DLD1 (cell line): ENCODE measurements around the gene PC.

Source experiments
- in situ Hi-C: cut with HindIII; loops from 2 replicates; pipeline ENCODE4 v1.10.0; 2017; ENCODE audit warnings: low sequenced_read_pairs

Gene PC

GRCh38 chr11:66857234-66857926 lies 100.8 kb downstream of the PC start:
- in situ Hi-C loops = no loop called here

DNA sequence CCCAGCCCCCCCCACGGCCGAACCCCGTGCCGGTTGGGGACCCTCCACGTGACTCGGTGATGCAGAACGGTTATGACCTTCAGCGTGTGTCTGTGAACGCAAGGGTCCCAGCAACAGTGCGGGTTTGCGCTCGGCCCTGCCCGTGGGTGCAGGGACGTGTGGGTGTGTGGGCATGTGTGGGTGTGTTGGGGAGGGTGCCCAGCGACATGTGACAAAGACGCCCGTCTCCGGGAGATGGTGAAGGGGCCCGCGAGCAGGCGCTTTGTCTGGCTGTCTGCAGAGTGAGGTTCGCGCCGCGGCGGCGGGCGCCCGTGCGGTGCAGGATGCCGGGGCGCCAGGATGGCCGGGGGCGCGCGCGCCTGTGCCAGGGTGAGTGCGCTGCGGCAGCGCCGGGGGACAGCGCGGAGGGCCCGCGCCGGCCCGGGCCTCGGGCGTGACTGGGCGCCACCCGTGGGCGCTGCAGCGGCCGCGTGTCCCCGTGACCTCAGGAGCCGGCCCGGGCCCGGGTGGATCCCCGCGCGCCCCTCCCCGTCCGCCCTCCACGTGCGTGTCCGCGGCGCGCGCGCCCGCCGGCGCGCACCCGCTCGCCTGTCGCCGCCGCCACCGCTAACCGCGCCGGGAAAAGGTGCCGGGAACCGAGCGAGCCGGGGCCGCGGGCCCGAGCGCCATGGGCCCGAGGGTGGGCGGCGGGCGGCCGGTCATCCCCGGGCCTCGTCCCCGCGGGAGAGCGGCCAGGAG lies 101.5 kb downstream of the PC start, which contains the start of gene LRFN4:
LRFN4 (plus strand) TSS at position 569 of the 738 bp plus-strand sequence. CDS start 681 bp downstream, outside the sequence.
- in situ Hi-C loops = no loop called here

DNA sequence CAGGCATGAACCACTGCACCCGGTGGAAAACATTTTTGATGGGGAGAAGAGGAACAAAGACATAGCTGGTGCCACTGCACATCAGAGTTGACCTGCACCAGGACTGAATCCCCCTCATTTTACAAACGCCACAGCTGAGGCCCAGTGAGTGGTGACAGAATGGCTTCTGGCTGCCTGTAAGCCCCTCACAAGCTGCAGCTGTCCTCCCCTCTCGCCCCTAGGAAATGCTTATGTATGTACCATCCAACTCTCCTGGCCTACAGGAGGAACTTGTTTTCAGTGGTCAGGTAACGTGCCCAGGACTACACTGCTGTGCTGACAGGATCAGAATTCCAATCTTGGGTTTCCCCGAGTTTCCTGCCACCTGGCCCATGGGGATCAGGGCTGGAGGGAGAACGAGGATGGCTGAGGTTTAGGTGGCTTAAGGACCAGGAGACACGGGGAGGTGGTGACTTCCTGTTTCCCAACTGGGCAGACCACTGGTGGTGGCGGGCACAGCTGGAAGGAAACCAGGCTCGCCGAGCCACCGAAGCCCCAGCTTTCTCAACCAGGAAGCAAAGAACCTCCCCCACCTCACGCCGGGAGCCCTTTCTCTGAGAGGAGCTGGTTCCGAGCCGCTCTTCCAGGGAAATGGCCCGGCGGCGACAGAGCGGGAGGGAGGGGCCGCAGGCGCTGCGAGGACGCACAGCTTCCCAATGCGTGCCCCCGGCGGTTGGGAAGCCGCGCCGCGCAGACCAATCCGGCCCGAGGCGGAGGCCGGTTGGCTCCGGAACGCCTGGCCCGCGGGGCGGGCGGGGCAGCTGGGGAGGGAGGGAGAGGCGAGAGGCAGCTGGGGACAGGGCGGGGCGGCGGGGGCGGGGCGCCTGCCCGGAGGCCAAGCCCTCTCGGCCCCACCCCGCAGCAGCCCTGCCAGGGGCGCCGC lies 102.3 kb downstream of the PC start:
- in situ Hi-C loops = no loop called here

DNA sequence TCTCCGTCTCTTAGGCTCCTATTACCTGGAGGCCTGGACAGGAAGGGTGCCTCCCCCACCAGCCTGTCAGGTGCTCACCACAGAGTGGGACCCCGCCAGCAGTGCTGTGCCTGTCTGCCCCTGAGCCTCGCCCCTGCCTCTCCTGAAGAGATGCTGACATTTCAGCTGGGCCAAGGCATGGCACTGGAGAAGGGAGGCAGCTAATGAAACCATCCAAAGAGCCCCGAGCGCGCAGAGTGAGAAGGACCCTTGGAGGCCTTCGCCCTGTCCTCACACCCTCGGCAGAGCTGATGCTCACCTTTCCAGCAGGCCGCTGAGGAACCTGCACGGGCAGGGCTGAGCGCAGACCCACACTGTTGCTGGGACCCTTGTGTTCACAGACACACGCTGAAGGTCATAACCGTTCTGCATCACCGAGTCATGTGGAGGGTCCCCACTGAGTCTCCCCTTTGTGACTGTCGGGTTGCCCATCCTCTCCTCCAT lies 103.4 kb downstream of the PC start:
- in situ Hi-C loops = no loop called here

- in situ Hi-C loops = no loop called here
Measured at GRCh38 chr11:66854231-66854661, 103.9 kb downstream of the PC start.

- in situ Hi-C loops = no loop called here
Measured at GRCh38 chr11:66853242-66854229, 104.6 kb downstream of the PC start.

DNA sequence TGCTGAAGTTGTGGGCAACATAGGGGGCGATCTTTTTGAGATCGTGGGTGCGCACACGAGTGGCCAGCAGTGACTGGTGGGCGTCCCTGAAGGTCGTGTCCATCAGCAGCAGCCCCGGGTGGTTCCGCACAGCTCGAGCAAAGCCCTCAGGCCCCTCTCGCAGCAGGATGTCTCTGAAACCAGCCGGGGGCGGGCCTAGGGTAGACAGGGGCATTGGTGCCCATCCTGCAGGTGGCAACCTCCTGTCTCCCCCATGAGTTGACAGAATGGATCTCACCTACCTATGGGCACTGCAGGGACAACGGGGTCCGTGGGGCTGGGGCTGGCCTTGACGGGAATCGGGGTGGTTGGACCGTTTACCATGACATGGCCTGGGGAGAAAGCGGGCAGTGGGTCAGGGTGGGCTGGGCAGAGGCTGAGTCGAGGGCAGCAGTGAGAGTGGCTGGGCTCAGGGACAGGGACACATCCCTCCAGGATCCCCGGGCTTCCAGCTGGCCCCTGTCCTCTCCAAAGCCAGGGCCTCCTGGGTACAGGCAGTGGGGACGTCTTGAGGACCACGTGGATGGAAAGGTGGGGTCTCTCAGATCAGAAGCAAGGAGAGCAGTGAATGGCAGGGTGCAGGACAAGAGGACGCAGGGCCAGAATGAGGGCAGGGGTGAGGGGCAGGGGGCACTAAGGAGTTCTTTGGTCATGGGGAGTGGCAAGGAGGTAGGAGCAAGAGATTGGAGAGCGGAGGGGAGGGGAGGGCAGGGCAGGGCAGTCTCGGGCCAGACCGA lies 105.5 kb downstream of the PC start:
- in situ Hi-C loops = no loop called here

- in situ Hi-C loops = no loop called here
Measured at GRCh38 chr11:66851698-66852465, 106.3 kb downstream of the PC start.

GRCh38 chr11:66851239-66851596 lies 107.0 kb downstream of the PC start:
- in situ Hi-C loops = no loop called here

GRCh38 chr11:66850588-66851238 lies 107.5 kb downstream of the PC start:
- in situ Hi-C loops = no loop called here

DNA sequence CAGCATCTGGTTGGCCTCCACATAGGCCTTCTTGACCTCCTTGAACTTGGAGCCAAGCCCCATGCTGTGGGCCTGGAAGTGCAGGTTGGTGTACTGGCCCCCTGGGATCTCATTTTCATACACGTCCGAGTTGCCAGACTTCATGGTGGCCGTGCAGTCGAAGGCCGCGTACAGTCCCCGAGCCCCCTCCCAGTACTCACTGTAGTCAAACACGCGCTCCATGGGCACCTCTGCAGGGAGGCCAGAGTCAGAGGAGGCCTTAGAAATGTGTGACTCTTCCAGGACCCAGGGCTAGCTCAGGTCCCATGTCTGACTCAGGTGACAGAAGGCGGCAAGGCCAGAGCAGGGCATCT lies 108.0 kb downstream of the PC start:
- in situ Hi-C loops = no loop called here

DNA sequence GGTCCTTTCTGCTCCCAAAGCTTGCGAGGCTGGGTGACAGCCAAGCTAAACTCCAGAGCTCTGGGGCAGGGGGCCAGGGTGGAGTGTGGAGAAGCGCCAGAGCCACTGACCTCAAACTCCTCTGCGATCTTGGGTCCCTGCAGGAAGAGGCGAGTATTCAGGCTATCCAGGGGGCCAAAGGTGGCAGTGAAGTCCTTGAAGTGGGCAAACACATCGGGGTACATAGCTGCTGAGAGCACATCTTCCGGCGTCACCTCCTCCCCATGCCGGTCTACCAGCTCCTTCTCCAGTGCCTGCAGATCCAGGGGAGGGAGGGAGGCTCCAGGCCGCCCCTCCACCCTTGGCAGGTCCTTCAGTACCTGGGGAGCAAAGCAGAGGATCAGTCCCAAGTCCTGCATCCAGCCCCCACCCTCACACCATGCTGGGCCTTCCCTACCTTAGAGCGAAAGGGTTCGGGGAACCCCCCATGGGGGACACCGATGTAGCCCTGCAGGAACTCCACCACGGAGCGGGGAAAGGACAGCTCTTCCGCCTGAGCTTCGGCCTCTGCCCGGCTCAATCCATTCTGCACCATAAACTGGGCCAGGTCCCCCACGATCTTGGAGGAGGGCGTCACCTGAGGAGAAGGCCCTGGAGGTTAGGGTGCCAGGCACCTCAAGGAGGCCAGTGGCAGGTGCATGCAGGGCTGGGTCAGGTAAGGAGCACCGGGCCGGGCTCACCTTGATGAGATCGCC lies 108.5 kb downstream of the PC start:
- in situ Hi-C loops = no loop called here

DNA sequence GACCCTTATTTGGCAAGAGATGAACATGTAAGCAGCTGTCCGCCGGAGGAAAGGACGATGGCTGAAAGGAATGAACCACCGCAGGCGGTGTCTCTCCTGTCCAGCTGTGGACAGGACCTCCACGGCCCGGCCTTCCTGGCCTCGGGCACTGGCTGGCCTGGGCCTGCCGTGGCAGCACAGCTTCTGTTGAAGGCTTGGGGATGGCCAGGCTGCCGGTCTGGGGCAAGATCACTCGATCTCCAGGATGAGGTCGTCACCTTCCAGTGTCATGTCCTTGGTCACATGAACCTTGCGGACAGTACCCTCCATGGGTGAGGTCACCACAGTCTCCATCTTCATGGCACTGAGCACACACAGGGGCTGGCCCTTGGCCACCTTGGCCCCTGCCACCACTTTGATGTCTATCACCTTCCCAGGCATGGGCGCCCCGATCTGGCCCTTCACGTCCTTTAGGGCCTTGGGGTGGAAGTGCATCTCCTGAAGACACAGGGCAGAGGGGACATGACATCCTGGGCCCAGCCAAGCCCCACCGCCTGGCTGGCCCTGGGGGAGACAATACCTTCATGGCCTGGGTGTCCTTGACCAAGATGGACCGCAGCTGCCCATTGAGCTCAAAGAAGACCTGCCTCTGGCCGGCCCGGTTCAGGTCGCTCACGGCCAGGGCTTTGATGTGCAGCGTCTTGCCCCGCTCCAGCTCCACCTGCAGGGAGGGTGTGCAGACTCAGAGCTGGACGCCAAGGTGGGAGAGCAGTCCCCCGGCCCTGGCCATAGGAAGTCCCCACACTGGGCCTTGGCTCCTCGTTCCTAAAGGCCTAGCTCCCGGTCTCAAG lies 109.3 kb downstream of the PC start:
- in situ Hi-C loops = no loop called here

DNA sequence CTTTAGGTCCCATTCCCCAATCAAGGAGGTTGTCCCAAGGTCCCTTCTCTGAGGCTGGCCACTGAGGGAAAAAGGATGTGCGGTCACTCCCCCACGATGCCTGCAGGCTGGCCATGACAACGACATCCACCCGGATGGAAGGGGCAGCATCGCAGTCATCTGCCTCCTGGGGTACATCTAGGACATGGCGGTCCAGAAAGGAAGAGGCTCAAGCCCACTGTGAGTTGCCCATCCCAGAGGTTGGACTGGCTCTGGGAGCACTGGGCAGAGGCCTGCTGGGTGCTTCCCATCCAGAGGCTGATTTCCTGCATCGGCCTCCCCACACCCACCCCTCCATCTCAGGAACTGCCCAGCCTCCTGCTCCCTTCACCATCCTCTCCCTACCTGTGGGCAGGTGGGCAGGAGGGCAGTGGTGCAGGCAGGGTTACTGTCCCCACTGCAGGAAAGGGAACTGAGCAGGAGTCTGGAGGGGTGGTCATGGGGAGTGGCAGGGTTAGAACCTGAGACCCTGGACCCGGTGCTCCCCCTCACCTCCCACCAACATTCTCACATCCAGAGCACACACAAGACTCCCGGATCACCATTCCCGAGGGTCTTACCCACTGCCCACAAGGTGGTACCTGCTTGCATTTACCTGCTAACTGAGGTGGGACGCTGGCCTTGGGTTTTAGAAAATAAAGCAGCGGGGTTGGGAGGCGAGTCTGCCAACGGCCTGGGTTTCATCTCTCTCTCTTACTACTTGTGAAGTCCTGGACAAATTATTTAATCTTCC lies 110.5 kb downstream of the PC start:
- in situ Hi-C loops = no loop called here

DNA sequence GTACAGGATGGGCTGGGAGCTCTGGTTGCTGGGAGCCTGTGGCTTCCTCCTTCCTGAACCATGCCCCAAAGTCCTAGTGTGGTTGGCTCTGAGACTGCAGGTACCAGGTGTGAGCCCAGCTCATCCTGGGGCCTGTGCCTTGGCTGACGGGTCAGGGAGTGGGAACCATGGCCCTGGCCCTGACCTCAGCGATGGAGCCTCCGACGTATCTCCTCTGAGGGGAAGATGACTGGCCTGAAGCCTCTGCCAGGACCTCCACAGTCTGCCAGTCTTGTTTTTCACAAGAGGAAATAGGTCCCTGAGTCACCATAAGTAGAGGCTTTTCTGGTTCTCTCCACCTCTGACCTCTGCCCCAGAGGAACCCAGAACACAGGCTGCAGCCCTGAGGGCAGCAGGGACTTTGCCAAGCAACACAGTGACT lies 111.5 kb downstream of the PC start:
- in situ Hi-C loops = no loop called here

- in situ Hi-C loops = no loop called here
Measured at GRCh38 chr11:66845876-66846212, 112.3 kb downstream of the PC start.
